MCF 10A (cell line): Measurements from ENCODE around the gene SLC9A3. TPM values are rescaled to one million over a fixed set of nuclear protein-coding genes. Genes with fewer than 3 reads are reported as not detected.

ENCODE experiments used
- BruUV-seq: library from RNA; stranded (reverse); fragments of 400-500 nt; replicated peaks from 2 replicates; lab custom pipeline; 2021; lab: Mats Ljungman, UMichigan
- CTCF ChIA-PET: fragments of 300-600 bp; sonication (Branson Sonifier 250); formaldehyde crosslinking; extraction: SDS; loops from one replicate; lab custom pipeline; 2021; ENCODE audit warnings: antibody characterized with exemption, inconsistent platforms; lab: Yijun Ruan, JAX
- POLR2A ChIA-PET: fragments of 300-600, 350-650 bp; sonication (Branson Sonifier 250); formaldehyde crosslinking; extraction: SDS; loops from one replicate; lab custom pipeline; 2020; ENCODE audit warnings: antibody characterized with exemption, inconsistent platforms; lab: Yijun Ruan, JAX
- DNase-seq: peaks from one replicate; pipeline ENCODE4 v3.0.0-alpha.2; 2018; ENCODE audit not compliant: unreplicated experiment
- H3K27ac Mint-ChIP-seq: one replicate; pipeline ENCODE4 v1.8.0; 2022; ENCODE audit warnings: mild to moderate bottlenecking, low read depth, mixed read lengths; ENCODE audit not compliant: unreplicated experiment
- H3K27me3 Mint-ChIP-seq: one replicate; pipeline ENCODE4 v1.8.0; 2022; ENCODE audit warnings: mixed read lengths; ENCODE audit not compliant: insufficient read depth, unreplicated experiment
- H3K36me3 Mint-ChIP-seq: one replicate; pipeline ENCODE4 v1.8.0; 2022; ENCODE audit warnings: mild to moderate bottlenecking, moderate library complexity, mixed read lengths; ENCODE audit not compliant: insufficient read depth, unreplicated experiment
- H3K4me1 Mint-ChIP-seq: one replicate; pipeline ENCODE4 v1.8.0; 2022; ENCODE audit warnings: mixed read lengths; ENCODE audit not compliant: insufficient read depth, unreplicated experiment
- H3K4me3 Mint-ChIP-seq: one replicate; pipeline ENCODE4 v1.8.0; 2022; ENCODE audit warnings: mild to moderate bottlenecking, moderate library complexity, mixed read lengths; ENCODE audit not compliant: unreplicated experiment
- H3K9me3 Mint-ChIP-seq: one replicate; pipeline ENCODE4 v1.8.0; 2022; ENCODE audit warnings: mixed read lengths; ENCODE audit not compliant: unreplicated experiment
- intact Hi-C: fragments of 100-400 bp; cut with micrococcal nuclease; formaldehyde crosslinking; loops from 2 replicates; pipeline ENCODE4 v1.14.1; 2022
- total RNA-seq: library from RNA; stranded (reverse); gene quantifications from 2 replicates; pipeline ENCODE4 v1.2.3, GENCODE V29; 2022
- TF ChIP-seq, protein P1 (sequence below): fragments of 200-600 bp; IDR thresholded peaks from one replicate; pipeline ENCODE4 v1.8.0; 2022; ENCODE audit warnings: antibody characterized with exemption, mild to moderate bottlenecking; ENCODE audit not compliant: unreplicated experiment

The SLC9A3 gene
- total RNA-seq, 1 experiment from 2014 or later = 1.0 TPM

DNA sequence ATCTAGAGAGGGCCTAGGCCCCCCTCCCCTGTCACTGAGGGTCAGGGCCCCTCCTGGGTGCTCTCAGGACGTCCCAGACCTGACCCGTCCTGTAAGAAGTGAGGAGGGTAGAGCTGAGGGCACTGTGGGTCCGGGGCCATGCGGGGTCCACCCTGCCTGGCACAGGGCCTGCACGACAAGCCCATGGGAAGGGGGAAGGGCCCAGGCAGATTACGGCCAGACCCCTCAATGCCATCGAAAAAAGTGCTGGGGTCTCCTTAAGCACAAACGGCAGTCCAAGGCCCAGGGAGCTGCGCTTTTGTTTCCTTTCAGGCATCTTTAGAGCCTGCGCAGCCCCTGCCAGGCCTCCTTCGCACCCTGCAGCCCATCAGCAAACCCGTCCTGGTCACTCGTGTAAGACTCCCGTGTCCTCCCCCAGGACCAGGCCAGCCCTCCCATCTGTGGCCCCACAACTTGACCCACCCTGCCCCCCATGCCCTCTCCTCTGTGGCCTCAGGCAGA, 85.7 kb downstream of the SLC9A3 start:
- ChIA-PET CTCF (interaction anchor here (0.7 kb wide), 2 partner anchors 8 to 115 kb away, joined by 3 read pairs; no protein-coding TSS in a partner anchor), POLR2A (no interaction called here)
- TF ChIP-seq, protein P1, sequence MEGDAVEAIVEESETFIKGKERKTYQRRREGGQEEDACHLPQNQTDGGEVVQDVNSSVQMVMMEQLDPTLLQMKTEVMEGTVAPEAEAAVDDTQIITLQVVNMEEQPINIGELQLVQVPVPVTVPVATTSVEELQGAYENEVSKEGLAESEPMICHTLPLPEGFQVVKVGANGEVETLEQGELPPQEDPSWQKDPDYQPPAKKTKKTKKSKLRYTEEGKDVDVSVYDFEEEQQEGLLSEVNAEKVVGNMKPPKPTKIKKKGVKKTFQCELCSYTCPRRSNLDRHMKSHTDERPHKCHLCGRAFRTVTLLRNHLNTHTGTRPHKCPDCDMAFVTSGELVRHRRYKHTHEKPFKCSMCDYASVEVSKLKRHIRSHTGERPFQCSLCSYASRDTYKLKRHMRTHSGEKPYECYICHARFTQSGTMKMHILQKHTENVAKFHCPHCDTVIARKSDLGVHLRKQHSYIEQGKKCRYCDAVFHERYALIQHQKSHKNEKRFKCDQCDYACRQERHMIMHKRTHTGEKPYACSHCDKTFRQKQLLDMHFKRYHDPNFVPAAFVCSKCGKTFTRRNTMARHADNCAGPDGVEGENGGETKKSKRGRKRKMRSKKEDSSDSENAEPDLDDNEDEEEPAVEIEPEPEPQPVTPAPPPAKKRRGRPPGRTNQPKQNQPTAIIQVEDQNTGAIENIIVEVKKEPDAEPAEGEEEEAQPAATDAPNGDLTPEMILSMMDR = no peak
- no peak overlapping the region for H3K27ac Mint-ChIP-seq
- H3K9me3 Mint-ChIP-seq = no peaks in the 10 kb centered on the region
- DNase-seq = no peak
- no peak overlapping the region for H3K4me3 Mint-ChIP-seq
- no TSS peak for BruUV-seq
- no peaks in the 10 kb centered on the region for H3K4me1 Mint-ChIP-seq
- intact Hi-C loops = no loop called here
- H3K36me3 Mint-ChIP-seq = no peaks in the 10 kb centered on the region
- H3K27me3 Mint-ChIP-seq = no peaks in the 10 kb centered on the region

DNA sequence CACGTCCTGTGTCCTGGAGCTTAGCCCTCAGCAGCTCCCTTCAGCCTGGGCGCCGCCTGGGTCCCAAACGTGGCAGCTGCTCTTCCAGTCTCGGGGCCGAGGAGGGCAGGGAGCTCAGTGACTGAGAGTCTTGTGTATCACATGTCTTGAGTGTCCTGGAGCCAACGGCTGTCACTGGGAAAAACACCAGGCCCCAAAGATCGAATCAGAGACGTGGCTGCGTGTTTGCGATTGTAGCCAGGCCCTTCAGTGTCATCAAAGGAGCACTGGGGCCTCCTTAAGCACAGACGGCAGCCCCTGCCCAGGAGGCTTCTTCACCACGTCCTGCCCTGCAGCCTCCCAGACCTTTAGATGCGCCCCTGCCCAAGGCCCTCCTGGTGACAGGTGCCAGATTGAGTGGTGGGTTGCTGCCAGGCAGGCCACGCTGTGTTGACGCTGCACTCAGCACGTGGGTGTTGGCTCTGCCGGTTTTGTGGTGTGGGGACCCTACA, 86.9 kb downstream of the SLC9A3 start:
- CTCF ChIA-PET = interaction anchor here (0.6 to 11.2 kb wide), 7 partner anchors 9 to 120 kb away, joined by 3 to 94 read pairs (median 3); partner anchors contain the start of gene AHRR
- TF ChIP-seq, protein P1 = no peak
- H3K4me3 Mint-ChIP-seq = no peak overlapping the region
- H3K27ac Mint-ChIP-seq = no peak overlapping the region
- no peaks in the 10 kb centered on the region for H3K27me3 Mint-ChIP-seq
- no peak for DNase-seq
- H3K4me1 Mint-ChIP-seq = no peaks in the 10 kb centered on the region
- BruUV-seq = no TSS peak
- intact Hi-C loops = no loop called here
- POLR2A ChIA-PET = interaction anchor here (1.4 kb wide), 1 partner anchor 166 kb away, joined by 3 read pairs; the partner anchor contains the start of gene PDCD6
- no peaks in the 10 kb centered on the region for H3K36me3 Mint-ChIP-seq
- no peaks in the 10 kb centered on the region for H3K9me3 Mint-ChIP-seq

DNA sequence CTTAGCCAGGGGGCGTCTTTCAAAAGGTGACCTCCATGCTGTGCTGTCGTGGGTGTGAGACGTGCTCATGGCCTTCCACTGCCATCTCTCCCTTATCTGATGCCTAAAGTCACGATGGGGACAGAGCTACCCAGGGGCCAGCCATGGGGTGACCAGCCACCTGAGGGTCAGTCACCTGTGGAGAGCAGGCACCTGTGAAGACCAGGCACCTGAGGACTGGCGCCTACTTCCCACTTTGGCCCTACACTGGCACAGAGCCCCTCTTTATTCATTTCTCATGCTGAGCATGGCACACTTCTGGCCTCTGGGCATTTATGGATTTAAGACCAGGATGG, 87.6 kb downstream of the SLC9A3 start:
- Mint-ChIP-seq H3K9me3 (no peaks in the 10 kb centered on the region), H3K4me3 (no peak overlapping the region), H3K27ac (no peak overlapping the region), H3K27me3 (no peaks in the 10 kb centered on the region), H3K36me3 (no peaks in the 10 kb centered on the region), H3K4me1 (no peaks in the 10 kb centered on the region)
- BruUV-seq = no TSS peak
- intact Hi-C loops = loop anchor here (1.0 kb wide), 3 partner anchors 119 to 394 kb away; no protein-coding TSS in a partner anchor
- POLR2A ChIA-PET = interaction anchor here (1.4 kb wide), 1 partner anchor 166 kb away, joined by 3 read pairs; the partner anchor contains the start of gene PDCD6
- CTCF ChIA-PET = interaction anchor here (0.6 to 11.2 kb wide), 8 partner anchors 9 to 162 kb away, joined by 3 to 94 read pairs (median 3); partner anchors contain the start of gene AHRR
- no peak for DNase-seq
- TF ChIP-seq, protein P1 = no peak

DNA sequence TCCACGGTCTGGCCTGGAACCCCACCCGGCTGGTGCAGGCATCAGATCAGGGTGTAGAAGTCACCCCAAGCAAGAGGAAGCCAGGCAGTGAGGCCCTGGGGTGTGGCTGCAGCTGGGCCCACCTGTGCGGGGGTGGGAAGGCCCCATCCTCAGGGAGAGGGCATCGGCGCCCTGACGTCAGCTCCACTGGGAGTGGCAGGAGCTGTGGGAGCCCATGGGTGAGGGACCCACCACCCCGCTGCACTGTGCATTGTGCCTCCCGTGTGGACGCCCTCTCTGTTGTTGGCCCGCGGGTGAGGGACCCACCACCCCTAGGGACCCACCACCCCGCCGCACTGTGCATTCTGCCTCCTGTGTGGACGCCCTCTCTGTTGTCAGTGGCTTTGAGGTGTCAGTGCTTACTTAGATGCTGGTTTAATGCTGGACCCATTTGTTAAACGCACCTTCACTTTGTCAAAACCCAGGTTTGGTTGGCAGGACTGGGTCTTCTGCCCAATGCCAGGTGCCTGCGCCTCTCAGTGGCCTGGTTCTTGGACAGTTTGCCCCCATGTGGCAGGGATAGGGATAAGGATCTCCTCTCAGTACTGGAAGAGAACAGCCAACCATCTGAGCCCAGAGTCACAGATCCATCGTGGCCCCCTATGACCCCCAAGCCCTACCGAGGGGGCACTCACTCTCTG, 88.1 kb downstream of the SLC9A3 start:
- ChIA-PET CTCF (interaction anchor here (0.5 to 11.2 kb wide), 11 partner anchors 10 to 161 kb away, joined by 3 to 94 read pairs (median 3); partner anchors contain the start of gene AHRR), POLR2A (interaction anchor here (1.4 kb wide), 1 partner anchor 165 kb away, joined by 3 read pairs; the partner anchor contains the start of gene PDCD6)
- intact Hi-C loops = loop anchor here (1.0 kb wide), 3 partner anchors 119 to 394 kb away; no protein-coding TSS in a partner anchor
- H3K36me3 Mint-ChIP-seq = no peaks in the 10 kb centered on the region
- DNase-seq = peak; percentile 57
- H3K4me1 Mint-ChIP-seq = no peaks in the 10 kb centered on the region
- H3K27ac Mint-ChIP-seq = no peak overlapping the region
- TF ChIP-seq, protein P1 = peak; percentile 48
- BruUV-seq = no TSS peak
- H3K27me3 Mint-ChIP-seq = no peaks in the 10 kb centered on the region
- H3K9me3 Mint-ChIP-seq = no peaks in the 10 kb centered on the region
- no peak overlapping the region for H3K4me3 Mint-ChIP-seq
